GM21576 (cell line): ENCODE measurements around the gene TBL1XR1.
A peak's percentile ranks its signal among the peaks of the same experiment; 100 is the strongest.

Experiments
- ATAC-seq: cut with Tn5 transposase; IDR thresholded peaks from one replicate; pipeline ENCODE4 v1.9.1; 2021; ENCODE audit warnings: mild to moderate bottlenecking, moderate library complexity; ENCODE audit not compliant: unreplicated experiment

TBL1XR1 gene

GRCh38 chr3:177111541-177111949 lies 85.7 kb downstream of the TBL1XR1 start:
- no peak for ATAC-seq

- no peak for ATAC-seq
Measured at GRCh38 chr3:177110895-177111294, 86.4 kb downstream of the TBL1XR1 start.

- ATAC-seq = no peak
Measured at GRCh38 chr3:177110386-177110785, 86.9 kb downstream of the TBL1XR1 start.

GRCh38 chr3:177109688-177110330 lies 87.5 kb downstream of the TBL1XR1 start:
- peak; percentile 56 for ATAC-seq

- no peak for ATAC-seq
Measured at GRCh38 chr3:177108648-177109047, 88.6 kb downstream of the TBL1XR1 start.

DNA sequence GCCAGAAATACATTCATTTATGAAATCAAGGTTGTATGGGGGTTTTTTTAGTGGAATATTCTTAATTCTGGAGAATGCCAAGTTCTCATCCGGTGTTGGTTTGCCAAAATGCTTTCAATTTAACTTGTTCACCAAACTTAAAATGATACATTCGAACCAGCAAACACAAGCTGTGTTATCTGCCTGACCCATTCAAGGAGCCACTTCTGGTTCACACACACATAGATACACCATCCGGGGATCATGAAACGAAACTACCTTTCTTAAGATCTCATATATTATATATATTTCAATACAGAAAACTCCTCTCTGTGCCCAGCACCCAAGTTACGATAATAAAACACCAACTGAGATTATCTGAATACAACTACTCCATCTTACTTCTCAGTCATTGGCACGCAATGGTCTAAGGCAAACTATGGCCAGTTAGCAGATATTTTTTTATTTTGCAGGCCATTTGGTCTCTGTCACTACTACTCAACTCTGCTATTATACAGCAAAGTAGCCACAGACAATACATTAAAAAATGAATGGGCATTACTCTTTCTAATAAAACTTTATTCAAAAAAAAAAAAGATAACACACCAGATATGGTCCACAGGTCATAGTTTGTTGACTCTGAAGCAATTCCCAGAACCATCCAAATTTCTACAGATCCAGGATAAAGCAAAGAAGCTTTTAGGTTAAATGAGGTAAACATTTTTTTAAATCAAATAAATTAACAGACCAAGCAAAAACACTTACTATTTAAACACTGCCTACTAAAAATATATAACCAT lies 89.6 kb downstream of the TBL1XR1 start:
- ATAC-seq = no peak

- no peak for ATAC-seq
Measured at GRCh38 chr3:177106594-177106993, 90.7 kb downstream of the TBL1XR1 start.

DNA sequence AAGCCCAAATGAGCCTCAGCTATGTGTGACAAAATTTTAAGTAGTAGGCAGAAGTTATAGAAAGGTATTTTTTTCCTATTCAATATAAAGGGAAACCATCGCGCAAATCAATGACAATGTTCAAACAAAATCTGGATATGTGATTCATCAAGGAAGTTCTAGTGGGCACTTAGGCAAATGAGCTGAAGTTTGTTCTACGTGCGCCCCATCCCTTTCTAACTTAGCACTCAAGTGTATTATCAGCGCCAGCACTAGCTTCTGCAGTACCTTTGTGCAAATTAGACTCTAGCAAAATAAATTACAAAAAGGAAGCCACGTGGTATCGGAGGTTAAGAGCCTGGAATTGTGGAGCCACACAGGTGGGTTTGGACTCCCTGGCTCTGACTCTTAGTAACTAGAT lies 91.1 kb downstream of the TBL1XR1 start:
- ATAC-seq = no peak

DNA sequence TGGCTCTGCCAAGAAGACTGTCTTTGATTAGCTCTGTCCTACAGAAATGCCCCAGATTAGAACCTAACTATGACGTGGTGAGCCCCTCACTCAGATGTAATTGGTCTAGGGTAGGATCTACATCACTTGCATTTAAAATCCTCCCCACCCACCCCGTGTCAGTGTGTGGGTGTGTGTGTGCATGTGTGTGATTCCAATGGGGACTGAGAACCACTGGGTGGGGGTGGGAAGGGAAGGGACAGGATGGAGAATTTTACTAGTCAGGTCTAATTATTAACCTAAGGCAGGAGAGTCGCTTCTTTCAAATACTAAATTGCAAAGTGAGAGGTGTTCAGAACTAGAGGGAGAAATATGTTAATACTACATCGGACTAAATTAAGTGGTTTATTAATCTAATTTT lies 91.7 kb downstream of the TBL1XR1 start:
- ATAC-seq = no peak

DNA sequence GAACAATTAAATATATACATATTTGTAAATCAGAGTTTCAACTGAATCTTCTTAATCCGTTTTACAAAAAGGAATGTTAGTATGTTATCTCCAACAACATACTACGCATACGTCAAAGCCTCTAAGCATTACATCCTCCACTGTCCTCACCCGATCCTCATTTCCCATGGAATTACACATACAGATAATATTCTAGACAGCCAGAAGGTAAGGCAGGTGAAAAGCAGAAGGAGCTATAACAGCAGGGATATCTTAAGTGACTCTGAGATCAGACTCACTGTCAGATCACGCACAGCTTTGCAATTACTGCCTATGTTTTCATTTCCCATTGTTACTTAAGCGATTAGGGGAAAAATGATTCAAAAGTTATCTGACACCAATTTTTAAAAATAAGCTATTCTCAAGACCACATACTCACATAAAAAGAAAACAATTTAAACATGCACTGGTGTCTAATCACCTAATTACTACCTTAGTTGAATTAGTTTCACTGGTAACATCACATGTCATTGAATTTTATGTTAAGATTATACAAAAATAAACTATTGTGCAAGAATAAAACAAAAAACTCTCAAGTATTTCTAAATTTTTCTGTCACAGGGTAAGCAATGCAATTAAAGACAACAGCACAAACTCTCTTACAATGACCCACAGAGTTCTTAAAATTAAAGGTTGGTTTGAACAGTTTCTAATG lies 92.8 kb downstream of the TBL1XR1 start:
- no peak for ATAC-seq

- no peak for ATAC-seq
Measured at GRCh38 chr3:177102553-177102952, 94.7 kb downstream of the TBL1XR1 start.

GRCh38 chr3:177098551-177098950 lies 98.7 kb downstream of the TBL1XR1 start:
- ATAC-seq = no peak

DNA sequence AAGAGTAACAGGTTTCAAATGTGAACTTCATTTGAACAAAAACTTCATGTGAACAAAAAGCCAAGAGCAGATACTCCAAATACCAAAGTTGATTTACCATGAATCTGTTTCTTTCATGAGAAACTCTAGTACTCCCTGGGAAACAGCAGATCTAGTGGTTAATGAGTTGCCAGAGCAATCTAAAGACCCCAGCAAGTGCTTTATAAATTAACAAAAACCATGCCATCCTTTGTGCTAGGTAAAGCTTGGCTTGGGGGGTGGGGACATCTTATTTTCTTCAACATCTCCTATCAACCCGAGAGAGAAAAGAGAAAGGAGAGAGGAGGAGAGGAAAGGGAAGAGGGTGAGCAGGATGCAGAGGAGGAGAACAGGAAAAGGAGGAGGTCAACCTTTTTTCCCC lies 100.7 kb downstream of the TBL1XR1 start:
- no peak for ATAC-seq

- ATAC-seq = no peak
Measured at GRCh38 chr3:177093966-177094365, 103.3 kb downstream of the TBL1XR1 start.

GRCh38 chr3:177089901-177090300 lies 107.4 kb downstream of the TBL1XR1 start:
- ATAC-seq = no peak

- ATAC-seq = no peak
Measured at GRCh38 chr3:177089110-177089509, 108.2 kb downstream of the TBL1XR1 start.

DNA sequence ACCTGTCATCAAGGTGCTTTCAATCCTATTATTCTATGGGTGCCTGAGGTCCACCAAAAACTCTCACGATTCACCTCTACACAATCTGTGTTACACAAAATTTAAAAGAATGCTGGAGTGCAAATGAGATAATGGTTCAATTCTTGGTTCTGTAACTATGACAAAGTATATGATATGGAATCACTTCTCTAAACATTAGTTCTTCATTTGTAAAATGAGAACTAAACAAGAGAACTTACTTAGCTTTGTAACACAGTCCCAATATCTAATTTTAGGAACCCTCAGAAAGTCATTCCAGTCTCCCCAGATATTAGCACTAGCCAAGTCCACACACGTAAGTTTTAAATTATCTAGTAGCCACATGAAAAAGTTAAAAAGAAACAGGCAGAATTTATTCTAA lies 111.5 kb downstream of the TBL1XR1 start:
- ATAC-seq = no peak

GRCh38 chr3:177084616-177085015 lies 112.7 kb downstream of the TBL1XR1 start:
- ATAC-seq = no peak

GRCh38 chr3:177080122-177080521 lies 117.2 kb downstream of the TBL1XR1 start:
- no peak for ATAC-seq

DNA sequence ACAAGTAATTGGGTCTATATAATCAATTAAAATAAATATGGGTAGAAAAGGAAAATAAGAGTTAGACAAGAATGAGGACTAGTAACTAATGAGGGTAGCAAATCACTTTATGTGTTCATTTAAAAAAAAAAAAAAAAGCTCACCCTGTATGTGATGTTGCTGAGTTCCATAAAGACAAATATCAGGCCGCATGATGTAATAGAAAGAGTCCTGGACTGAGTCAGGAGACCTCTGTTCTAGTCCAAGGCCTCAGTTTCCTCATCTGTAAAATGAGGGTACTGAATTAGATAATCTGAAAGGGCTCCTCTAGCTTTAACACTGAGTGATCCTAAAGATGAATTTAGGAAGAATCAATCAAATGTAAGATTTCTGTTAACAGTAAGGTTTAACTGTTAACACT lies 117.6 kb downstream of the TBL1XR1 start:
- ATAC-seq = no peak

- no peak for ATAC-seq
Measured at GRCh38 chr3:177071496-177072156, 125.7 kb downstream of the TBL1XR1 start.
